Body of pancreas (tissue), 4 donors: ENCODE data around the gene EEFSEC.

Source experiments
- CTCF ChIP-seq, 7 experiments: fragments of 450-650 bp in 4 of 7; fragments of 200-600 bp in 3 of 7; sonication (generic) in 3 of 7; IDR thresholded peaks; one replicate each; pipeline ENCODE4 v1.5.1; 2016 to 2019; ENCODE audit warnings: antibody characterized with exemption in 7 of 7
- POLR2A ChIP-seq, 3 donors: fragments of 450-650 bp; IDR thresholded peaks; one replicate each; pipeline ENCODE4 v1.6.1; 2016; ENCODE audit warnings: antibody characterized with exemption in 3 of 3, mild to moderate bottlenecking in 2 of 3

- no peak for TF ChIP-seq CTCF (IDR thresholded peaks at IDR 0.05)
- TF ChIP-seq POLR2A (IDR thresholded peaks at IDR 0.05): no peak
These were observed 9.8 kb upstream of the EEFSEC start for GRCh38 chr3:128143496-128143895.
